ENCODE measurements around the gene WWOX.

Gene WWOX

DNA sequence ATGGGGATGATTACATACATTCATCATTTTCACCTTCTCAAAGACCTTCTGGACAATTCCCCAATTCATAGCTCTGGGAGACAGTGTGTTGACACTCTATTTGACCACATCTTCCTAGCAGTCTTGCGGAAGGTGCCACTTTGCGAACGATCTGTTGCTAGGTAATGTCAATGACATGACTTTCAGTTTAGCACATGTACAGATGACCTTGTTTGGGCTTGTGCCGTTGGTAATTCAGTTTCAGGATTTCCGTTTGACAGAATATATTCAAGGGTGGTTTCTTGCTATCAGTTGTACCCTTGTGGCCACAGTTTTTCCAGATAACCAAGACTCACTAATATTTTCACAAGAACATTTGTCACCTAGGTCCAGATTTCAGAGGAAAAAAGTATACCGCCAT is 478.2 kb downstream of the WWOX start:
- no peak overlapping the region for H3K4me3 ChIP-seq (replicated peaks in 1 of 2; ENCODE audit: low read depth in 2 of 2, low read length in 2 of 2)
- DNase-seq (ENCODE audit: low read depth in 2 of 2): no peak
- TF ChIP-seq, protein P1, sequence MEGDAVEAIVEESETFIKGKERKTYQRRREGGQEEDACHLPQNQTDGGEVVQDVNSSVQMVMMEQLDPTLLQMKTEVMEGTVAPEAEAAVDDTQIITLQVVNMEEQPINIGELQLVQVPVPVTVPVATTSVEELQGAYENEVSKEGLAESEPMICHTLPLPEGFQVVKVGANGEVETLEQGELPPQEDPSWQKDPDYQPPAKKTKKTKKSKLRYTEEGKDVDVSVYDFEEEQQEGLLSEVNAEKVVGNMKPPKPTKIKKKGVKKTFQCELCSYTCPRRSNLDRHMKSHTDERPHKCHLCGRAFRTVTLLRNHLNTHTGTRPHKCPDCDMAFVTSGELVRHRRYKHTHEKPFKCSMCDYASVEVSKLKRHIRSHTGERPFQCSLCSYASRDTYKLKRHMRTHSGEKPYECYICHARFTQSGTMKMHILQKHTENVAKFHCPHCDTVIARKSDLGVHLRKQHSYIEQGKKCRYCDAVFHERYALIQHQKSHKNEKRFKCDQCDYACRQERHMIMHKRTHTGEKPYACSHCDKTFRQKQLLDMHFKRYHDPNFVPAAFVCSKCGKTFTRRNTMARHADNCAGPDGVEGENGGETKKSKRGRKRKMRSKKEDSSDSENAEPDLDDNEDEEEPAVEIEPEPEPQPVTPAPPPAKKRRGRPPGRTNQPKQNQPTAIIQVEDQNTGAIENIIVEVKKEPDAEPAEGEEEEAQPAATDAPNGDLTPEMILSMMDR (IDR thresholded peaks at IDR 0.05; ENCODE audit: low read depth, low read length): no peak

DNA sequence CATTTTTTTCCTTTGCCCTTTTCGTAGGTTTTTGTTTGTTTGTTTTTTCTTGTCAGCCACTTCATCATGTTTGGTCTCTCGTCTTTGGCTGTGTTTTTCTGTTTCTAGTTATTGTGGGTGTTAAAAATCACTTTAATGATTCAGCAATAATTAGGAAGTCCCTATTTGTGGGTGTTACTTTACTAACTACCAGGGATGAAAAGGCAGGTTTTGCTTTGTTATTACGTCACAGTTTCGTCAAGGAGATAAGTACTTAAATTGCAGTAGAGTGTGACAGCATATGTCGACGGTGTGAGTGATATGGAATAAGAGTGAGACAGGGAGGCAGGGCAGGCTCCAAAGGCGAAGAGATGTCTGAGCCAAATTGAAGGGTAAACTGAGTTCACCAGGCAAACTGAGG is 479.6 kb downstream of the WWOX start:
- TF ChIP-seq, protein P1 (IDR thresholded peaks at IDR 0.05; ENCODE audit: low read depth, low read length): no peak
- no peak for DNase-seq (ENCODE audit: low read depth in 2 of 2)

DNA sequence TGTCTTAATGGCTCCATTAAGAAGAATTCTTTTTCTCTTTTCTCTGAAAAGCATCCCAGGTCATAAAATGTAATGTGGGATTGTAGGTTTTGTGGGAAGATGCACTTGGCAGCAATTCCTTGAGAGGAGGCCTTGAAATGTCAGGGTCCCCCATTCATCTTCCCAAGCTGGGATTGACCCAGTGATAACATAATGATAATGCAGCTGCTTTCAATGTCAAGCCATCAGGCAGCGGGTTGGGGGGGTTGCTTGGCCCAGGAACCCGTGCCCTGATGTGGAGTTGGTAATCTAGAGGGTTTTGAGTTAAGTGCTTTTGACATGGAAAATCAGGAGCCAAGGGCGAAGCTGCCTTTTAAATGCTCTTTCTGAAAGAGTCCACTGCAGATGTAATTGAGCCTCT is 484.0 kb downstream of the WWOX start:
- no peak overlapping the region for H3K4me3 ChIP-seq (replicated peaks in 1 of 2; ENCODE audit: low read depth in 2 of 2, low read length in 2 of 2)
- no peak for DNase-seq (ENCODE audit: low read depth in 2 of 2)
- TF ChIP-seq, protein P1 (IDR thresholded peaks at IDR 0.05; ENCODE audit: low read depth, low read length): no peak

More for the DNA sequence above, 479.6 kb downstream of the WWOX start:
- H3K4me3 ChIP-seq (replicated peaks in 1 of 2; ENCODE audit: low read depth in 2 of 2, low read length in 2 of 2): no peak overlapping the region

DNA sequence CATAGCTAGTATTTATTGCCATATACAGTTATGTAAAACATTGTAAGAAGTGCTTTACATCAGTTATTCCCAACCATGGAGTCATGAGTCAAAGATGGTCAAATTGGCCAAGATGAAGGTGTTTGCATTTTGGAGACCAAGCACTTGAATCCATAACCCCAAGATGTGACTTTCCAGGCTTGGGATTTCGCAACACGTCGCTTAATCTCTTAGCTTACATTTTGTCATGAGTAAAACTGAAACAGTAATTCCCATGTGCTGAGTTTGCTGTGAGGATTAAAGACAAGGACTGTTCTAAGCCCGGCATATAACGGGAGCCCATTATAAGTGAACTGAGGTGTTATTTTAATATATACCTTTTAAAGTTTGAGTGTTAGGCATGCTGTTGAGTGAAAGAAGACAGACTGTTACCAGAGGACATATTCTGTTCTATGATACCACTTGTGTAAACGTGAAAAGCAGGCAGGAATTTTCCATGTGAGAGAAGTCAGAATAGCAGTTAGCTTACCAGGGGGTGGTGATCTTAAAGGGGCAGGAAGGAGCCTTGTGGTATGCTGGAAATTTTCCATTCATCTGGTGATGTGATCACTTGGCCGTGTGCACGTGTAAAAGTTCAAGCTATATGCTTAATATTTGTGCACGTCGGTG is 484.9 kb downstream of the WWOX start:
- DNase-seq (ENCODE audit: low read depth in 2 of 2): no peak
- no peak overlapping the region for H3K4me3 ChIP-seq (replicated peaks in 1 of 2; ENCODE audit: low read depth in 2 of 2, low read length in 2 of 2)
- TF ChIP-seq, protein P1 (IDR thresholded peaks at IDR 0.05; ENCODE audit: low read depth, low read length): no peak

DNA sequence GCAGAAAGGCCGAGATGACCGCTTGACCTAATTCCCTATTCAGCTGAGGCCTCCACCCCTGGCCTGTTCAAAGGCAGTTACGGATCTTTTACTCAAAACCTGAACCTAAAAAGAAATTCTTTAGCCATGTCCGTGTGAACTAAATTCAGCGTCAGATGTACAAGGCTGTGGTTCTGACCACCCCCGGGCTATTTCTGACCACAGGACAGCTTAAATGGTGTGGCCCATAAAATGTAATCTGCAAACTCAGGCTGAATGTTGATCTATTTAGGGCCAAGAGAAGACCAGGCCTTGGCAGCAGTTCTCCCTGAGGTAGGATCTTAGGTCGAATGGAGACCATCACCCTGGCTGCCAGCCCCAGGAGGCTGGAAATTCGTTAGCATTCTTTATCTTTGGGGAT is 485.5 kb downstream of the WWOX start:
- no peak for DNase-seq (ENCODE audit: low read depth in 2 of 2)
- H3K4me3 ChIP-seq (replicated peaks in 1 of 2; ENCODE audit: low read depth in 2 of 2, low read length in 2 of 2): no peak overlapping the region
- TF ChIP-seq, protein P1 (IDR thresholded peaks at IDR 0.05; ENCODE audit: low read depth, low read length): no peak

DNA sequence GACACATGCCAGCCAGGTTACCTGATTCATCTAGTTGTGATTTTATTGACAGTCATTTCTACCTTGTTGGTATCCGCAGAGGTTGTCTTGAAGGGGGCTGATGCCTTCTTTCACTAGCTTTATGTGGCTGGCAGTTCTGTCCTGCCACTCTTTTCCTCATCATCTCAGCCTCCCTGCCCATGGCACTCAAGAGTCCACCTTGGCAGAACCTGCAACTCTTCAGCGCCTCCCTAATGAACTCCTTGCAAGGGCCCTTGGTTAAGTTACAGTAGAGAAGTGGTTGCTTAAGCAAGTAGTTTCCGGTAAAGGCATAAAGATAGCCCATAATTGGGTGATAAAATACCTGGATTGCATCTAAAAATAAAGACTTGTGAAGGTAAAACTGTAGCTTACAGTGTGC is 489.9 kb downstream of the WWOX start:
- H3K4me3 ChIP-seq (replicated peaks in 1 of 2; ENCODE audit: low read depth in 2 of 2, low read length in 2 of 2): no peak overlapping the region
- TF ChIP-seq, protein P1 (IDR thresholded peaks at IDR 0.05; ENCODE audit: low read depth, low read length): no peak
- no peak for DNase-seq (ENCODE audit: low read depth in 2 of 2)

DNA sequence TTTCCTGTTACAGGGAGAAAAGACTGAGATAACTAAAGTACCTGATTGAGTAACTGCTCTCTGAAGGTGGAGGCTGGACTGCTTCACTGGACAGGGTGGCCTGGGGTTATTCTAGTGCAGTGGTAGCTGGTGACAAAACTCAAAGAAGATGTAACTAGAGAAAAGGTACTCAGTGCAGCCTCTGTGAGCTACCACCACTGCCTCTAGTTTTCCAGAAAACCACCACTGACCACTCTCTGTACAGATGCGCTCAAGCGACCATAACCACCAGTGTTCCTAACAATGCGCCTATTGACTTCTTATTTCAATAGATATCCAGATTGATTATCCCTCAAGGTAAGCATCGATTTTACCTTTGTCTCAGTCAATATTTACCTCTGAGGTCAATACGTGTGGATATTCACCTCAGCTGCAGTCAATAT is 492.2 kb downstream of the WWOX start:
- no peak for DNase-seq (ENCODE audit: low read depth in 2 of 2)
- TF ChIP-seq, protein P1 (IDR thresholded peaks at IDR 0.05; ENCODE audit: low read depth, low read length): no peak
- H3K4me3 ChIP-seq (replicated peaks in 1 of 2; ENCODE audit: low read depth in 2 of 2, low read length in 2 of 2): no peak overlapping the region
